ENCODE measurements around the gene HMOX2.

The HMOX2 gene

GRCh38 chr16:4556580-4556979 lies 80.4 kb downstream of the HMOX2 start:
- DNase-seq (ENCODE audit: low read depth in 3 of 3) = no peak

GRCh38 chr16:4557973-4558372 lies 81.8 kb downstream of the HMOX2 start:
- DNase-seq (ENCODE audit: low read depth in 3 of 3) = no peak
